HEK293 (cell line): ENCODE results near the gene OR8K3.

ENCODE experiments used
- CTCF ChIA-PET: fragments of 350-600 bp; formaldehyde crosslinking; extraction: SDS; loops from one replicate; lab custom pipeline; 2021; ENCODE audit warnings: antibody characterized with exemption; lab: Yijun Ruan, JAX
- POLR2A ChIA-PET: fragments of 300-600 bp; formaldehyde crosslinking; extraction: SDS; loops from one replicate; lab custom pipeline; 2020; ENCODE audit warnings: antibody characterized with exemption, inconsistent platforms; lab: Yijun Ruan, JAX
- H3K27ac ChIP-seq: fragments of 200-500 bp; sonication (Bioruptor generic); 2 replicates; pipeline ENCODE4 v1.5.1; 2014; ENCODE audit warnings: low read depth, low read length, control low read depth, inconsistent platforms; ENCODE audit errors: extremely low read depth
- H3K36me3 ChIP-seq, 2 experiments: fragments of 200-500 bp in 1 of 2; sonication (Bioruptor generic) in 1 of 2; 1 replicate in 1 of 2; 2 replicates in 1 of 2; pipeline ENCODE4 v1.5.1; 2014 to 2017; ENCODE audit warnings: inconsistent platforms in 2 of 2, low read length in 2 of 2; ENCODE audit not compliant: control insufficient read depth in 2 of 2, insufficient read depth in 1 of 2
- H3K4me1 ChIP-seq: fragments of 200-500 bp; sonication (Bioruptor generic); 2 replicates; pipeline ENCODE4 v1.5.1; 2014; ENCODE audit warnings: mild to moderate bottlenecking, low read length, inconsistent platforms; ENCODE audit not compliant: control insufficient read depth, insufficient read depth
- H3K4me3 ChIP-seq: 2 replicates; pipeline ENCODE4 v1.5.1; 2011; ENCODE audit warnings: low read depth, mild to moderate bottlenecking, control low read depth, low read length, moderate library complexity
- H3K9me3 ChIP-seq: fragments of 200-500 bp; sonication (Bioruptor generic); 2 replicates; pipeline ENCODE4 v1.5.1; 2014; ENCODE audit warnings: low read depth, low read length, inconsistent platforms; ENCODE audit not compliant: control insufficient read depth, insufficient read depth
- PRDM10 ChIP-seq: fragments of 450-650 bp; formaldehyde crosslinking; IDR thresholded peaks from 2 replicates; pipeline ENCODE4 v1.5.1; 2016; ENCODE audit warnings: missing biosample characterization, missing genetic modification characterization
- SETDB1 ChIP-seq: IDR thresholded peaks from one replicate; pipeline ENCODE4 v1.6.1; 2017; ENCODE audit warnings: mild to moderate bottlenecking, low read length, moderate library complexity, mixed read lengths; ENCODE audit not compliant: insufficient read length
- TSHZ1 ChIP-seq: fragments of 450-650 bp; formaldehyde crosslinking; IDR thresholded peaks from 2 replicates; pipeline ENCODE4 v1.5.1; 2016; ENCODE audit warnings: missing biosample characterization, missing genetic modification characterization, borderline replicate concordance
- ZNF148 ChIP-seq: fragments of 450-650 bp; formaldehyde crosslinking; IDR thresholded peaks from 2 replicates; pipeline ENCODE4 v1.5.0; 2017; ENCODE audit warnings: missing biosample characterization, missing genetic modification characterization, borderline replicate concordance
- ZNF175 ChIP-seq: fragments of 450-650 bp; formaldehyde crosslinking; IDR thresholded peaks from 2 replicates; pipeline ENCODE4 v1.5.1; 2016; ENCODE audit warnings: missing biosample characterization, missing genetic modification characterization
- ZNF221 ChIP-seq: fragments of 450-650 bp; formaldehyde crosslinking; IDR thresholded peaks from 2 replicates; pipeline ENCODE4 v1.5.1; 2017; ENCODE audit warnings: missing biosample characterization, missing genetic modification characterization, borderline replicate concordance
- ZNF239 ChIP-seq: fragments of 450-650 bp; formaldehyde crosslinking; IDR thresholded peaks from 2 replicates; pipeline ENCODE4 v1.5.1; 2016; ENCODE audit warnings: missing biosample characterization, missing genetic modification characterization
- ZNF514 ChIP-seq: fragments of 450-650 bp; formaldehyde crosslinking; IDR thresholded peaks from 2 replicates; pipeline ENCODE4 v1.5.1; 2016; ENCODE audit warnings: missing biosample characterization, missing genetic modification characterization
- ZNF654 ChIP-seq: fragments of 450-650 bp; formaldehyde crosslinking; IDR thresholded peaks from 2 replicates; pipeline ENCODE4 v1.5.1; 2016; ENCODE audit warnings: low read depth, missing biosample characterization, missing genetic modification characterization
- ZNF692 ChIP-seq: fragments of 450-650 bp; formaldehyde crosslinking; IDR thresholded peaks from 2 replicates; pipeline ENCODE4 v1.5.1; 2016; ENCODE audit warnings: missing biosample characterization, missing genetic modification characterization

The OR8K3 gene

GRCh38 chr11:56273854-56274253 lies 41.1 kb upstream of the OR8K3 start, which contains the start of gene OR5T1 (continued):
- TF ChIP-seq ZNF221 (tag by site-specific recombination) = no peak

GRCh38 chr11:56292154-56292553 lies 22.8 kb upstream of the OR8K3 start, which contains the start of gene OR8H1:
Gene OR8H1 (minus strand): TSS chr11:56292254. CDS start chr11:56291062, 1,192 bp downstream.
- POLR2A ChIA-PET = no interaction called here
- Histone ChIP-seq H3K9me3 (no peaks in the 10 kb centered on the region), H3K4me3 (no peak within 1 kb of the TSS), H3K36me3 (no peaks in the 10 kb centered on the region), H3K4me1 (no peaks in the 10 kb centered on the region), H3K27ac (no peak within 1 kb of the TSS)
- TF ChIP-seq ZNF654 (tag by site-specific recombination) (no peak), ZNF239 (tag by site-specific recombination) (no peak), PRDM10 (tag by site-specific recombination) (no peak), ZNF692 (tag by site-specific recombination) (no peak), ZNF148 (no peak), SETDB1 (no peak)
- CTCF ChIA-PET = no interaction called here

GRCh38 chr11:56296898-56297297 lies 18.0 kb upstream of the OR8K3 start:
- no peaks in the 10 kb centered on the region for H3K4me1 ChIP-seq
- H3K36me3 ChIP-seq = no peaks in the 10 kb centered on the region
- no peak overlapping the region for H3K27ac ChIP-seq
- POLR2A ChIA-PET = no interaction called here
- no peak overlapping the region for H3K4me3 ChIP-seq
- TF ChIP-seq TSHZ1 (tag by site-specific recombination) (no peak), ZNF514 (tag by site-specific recombination) (no peak), SETDB1 (no peak), ZNF175 (tag by site-specific recombination) (no peak)
- CTCF ChIA-PET = no interaction called here
- H3K9me3 ChIP-seq = no peaks in the 10 kb centered on the region
